ENCODE results near the gene CARMIL1.

DNA sequence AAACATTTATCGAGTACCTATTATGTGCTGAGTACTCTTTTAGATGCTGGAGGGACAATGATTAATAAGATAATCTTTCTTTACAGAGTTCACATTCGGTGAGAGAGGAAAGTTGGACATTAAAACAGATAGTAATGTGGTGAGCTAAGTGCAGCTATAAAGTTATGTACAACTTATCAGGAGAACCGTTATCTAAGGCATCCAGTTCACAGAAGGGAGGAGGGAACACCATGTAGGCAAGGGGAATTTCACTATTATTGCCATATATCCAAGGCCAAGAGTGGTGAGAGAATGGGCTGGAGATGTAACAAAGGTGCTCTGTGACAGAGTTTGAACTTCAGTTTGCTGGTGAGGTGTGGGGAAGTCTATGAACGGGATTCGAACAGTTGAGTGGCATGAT lies 105.8 kb downstream of the CARMIL1 start:
- TF ChIP-seq POLR2A (IDR thresholded peaks at IDR 0.05; ENCODE audit: low read length) = no peak
- no peak for TF ChIP-seq GATA1 (IDR thresholded peaks at IDR 0.05; ENCODE audit: low read depth, low read length)
